Liver (tissue), 9 donors: ENCODE measurements around the gene ZMYND10. TPM values are rescaled to one million over a fixed set of nuclear protein-coding genes. Genes with fewer than 3 reads are reported as not detected.

Experiments used
- DNase-seq: peaks from one replicate; pipeline ENCODE4 v3.0.0-alpha.2; 2017; ENCODE audit warnings: low spot score
- H3K27ac ChIP-seq, 2 donors: one replicate each; pipeline ENCODE4 v1.7.0; 2013; ENCODE audit warnings: inconsistent platforms in 2 of 2, low read length in 2 of 2, control low read depth in 1 of 2, low read depth in 1 of 2, mild to moderate bottlenecking in 1 of 2
- H3K27me3 ChIP-seq, 4 donors: one replicate each; pipeline versions ENCODE4 v1.6.1 to v1.7.0; 2013; ENCODE audit warnings: low read length in 3 of 4, inconsistent platforms in 1 of 4, mild to moderate bottlenecking in 1 of 4, moderate library complexity in 1 of 4; ENCODE audit not compliant: control insufficient read depth in 4 of 4, insufficient read depth in 4 of 4
- H3K36me3 ChIP-seq, 4 donors: one replicate each; pipeline versions ENCODE4 v1.6.1 to v1.7.0; 2013; ENCODE audit warnings: low read length in 3 of 4, mild to moderate bottlenecking in 3 of 4, low read depth in 1 of 4, moderate library complexity in 1 of 4; ENCODE audit not compliant: control insufficient read depth in 4 of 4, insufficient read depth in 3 of 4
- H3K4me1 ChIP-seq, 4 donors: one replicate each; pipeline versions ENCODE4 v1.6.1 to v1.7.0; 2013; ENCODE audit warnings: low read length in 3 of 4, mild to moderate bottlenecking in 3 of 4, moderate library complexity in 1 of 4; ENCODE audit not compliant: control insufficient read depth in 4 of 4, insufficient read depth in 4 of 4
- H3K4me3 ChIP-seq, 3 donors: one replicate each; pipeline versions ENCODE4 v1.6.1 to v1.7.0; 2013; ENCODE audit warnings: low read length in 3 of 3, control low read depth in 1 of 3, low read depth in 1 of 3, mild to moderate bottlenecking in 1 of 3
- H3K9ac ChIP-seq, 2 donors: one replicate each; pipeline ENCODE4 v1.7.0; 2013; ENCODE audit warnings: low read length in 2 of 2, mild to moderate bottlenecking in 2 of 2, moderate library complexity in 2 of 2, control low read depth in 1 of 2, low read depth in 1 of 2
- H3K9me3 ChIP-seq, 4 donors: one replicate each; pipeline versions ENCODE4 v1.6.1 to v1.7.0; 2013; ENCODE audit warnings: low read length in 3 of 4; ENCODE audit not compliant: control insufficient read depth in 4 of 4
- EGR1 ChIP-seq, 2 donors: IDR thresholded peaks; 2 replicates each; pipeline ENCODE4 v1.6.1; 2016 to 2018; ENCODE audit warnings: antibody characterized with exemption in 2 of 2, low read depth in 2 of 2
- FOXA1 ChIP-seq: IDR thresholded peaks from 2 replicates; pipeline ENCODE4 v1.6.1; 2016; ENCODE audit warnings: antibody characterized with exemption
- FOXA2 ChIP-seq: IDR thresholded peaks from 2 replicates; pipeline ENCODE4 v1.6.1; 2016; ENCODE audit warnings: antibody characterized with exemption
- GABPA ChIP-seq, 2 donors: IDR thresholded peaks in 1 of 2; conservative IDR thresholded peaks in 1 of 2; 2 replicates each; pipeline ENCODE4 v1.6.1; 2016; ENCODE audit warnings: antibody characterized with exemption in 2 of 2, mild to moderate bottlenecking in 1 of 2, moderate library complexity in 1 of 2
- HNF4A ChIP-seq, 2 donors: conservative IDR thresholded peaks; 2 replicates each; pipeline ENCODE4 v1.6.1; 2016; ENCODE audit warnings: antibody characterized with exemption in 2 of 2, mild to moderate bottlenecking in 2 of 2
- HNF4G ChIP-seq: IDR thresholded peaks from 2 replicates; pipeline ENCODE4 v1.6.1; 2016; ENCODE audit warnings: antibody characterized with exemption
- JUND ChIP-seq, 2 donors: IDR thresholded peaks; 2 replicates each; pipeline ENCODE4 v1.6.1; 2016; ENCODE audit warnings: antibody characterized with exemption in 2 of 2
- NR2F2 ChIP-seq: IDR thresholded peaks from 2 replicates; pipeline ENCODE4 v1.6.1; 2016; ENCODE audit warnings: antibody characterized with exemption
- RAD21 ChIP-seq, 2 donors: IDR thresholded peaks; 2 replicates each; pipeline ENCODE4 v1.6.1; 2016; ENCODE audit warnings: antibody characterized with exemption in 2 of 2, mild to moderate bottlenecking in 2 of 2
- RXRA ChIP-seq, 2 donors: IDR thresholded peaks; 2 replicates each; pipeline ENCODE4 v1.6.1; 2017 to 2018; ENCODE audit warnings: antibody characterized with exemption in 2 of 2, mild to moderate bottlenecking in 1 of 2
- SP1 ChIP-seq: IDR thresholded peaks from 2 replicates; pipeline ENCODE4 v1.6.1; 2018; ENCODE audit warnings: antibody characterized with exemption, mild to moderate bottlenecking
- TAF1 ChIP-seq: conservative IDR thresholded peaks from 2 replicates; pipeline ENCODE4 v1.6.1; 2016; ENCODE audit warnings: antibody characterized with exemption, mild to moderate bottlenecking
- YY1 ChIP-seq: IDR thresholded peaks from 2 replicates; pipeline ENCODE4 v1.6.1; 2016; ENCODE audit warnings: antibody characterized with exemption, mild to moderate bottlenecking
- WGBS: extraction: QIAGEN DNeasy Blood & Tissue Kit; methylation state at CpG from one replicate; pipeline ENCODE4 v1.1.7; 2013; 5-methylcytosine and 5-hydroxymethylcytosine counted together
- polyA plus RNA-seq, 2 donors: library from polyadenylated mRNA; stranded (reverse) in 1 of 2; unstranded in 1 of 2; fragments of 200-250 nt in 1 of 2; fragments of >200 nt in 1 of 2; fragmentation: Nextera tagmentation in 1 of 2; extraction: Ambion mirVana in 1 of 2; gene quantifications; one replicate each; pipeline versions ENCODE4 v1.2.1 to v1.2.3, GENCODE V29; 2013 to 2015
- total RNA-seq, 2 donors: library from RNA; depleted of rRNA; stranded (reverse); fragments of >200 nt; gene quantifications; one replicate each; pipeline ENCODE4 v1.2.3, GENCODE V29; 2014
- TF ChIP-seq, protein P1 (sequence below): IDR thresholded peaks from 2 replicates; pipeline ENCODE4 v1.6.1; 2016; ENCODE audit warnings: antibody characterized with exemption, mild to moderate bottlenecking
- TF ChIP-seq, protein P2 (sequence below): IDR thresholded peaks from 2 replicates; pipeline ENCODE4 v1.6.1; 2016; ENCODE audit warnings: antibody characterized with exemption
- TF ChIP-seq, protein P3 (sequence below): fragments of 150-350 bp; IDR thresholded peaks from 2 replicates; pipeline ENCODE4 v1.5.1; 2017; ENCODE audit warnings: improper control_type of control experiment, low read depth, low read length; ENCODE audit not compliant: missing input control
- TF ChIP-seq, protein P4 (sequence below): IDR thresholded peaks from 2 replicates; pipeline ENCODE4 v1.6.1; 2016; ENCODE audit warnings: antibody characterized with exemption
- TF ChIP-seq, protein P5 (sequence below): IDR thresholded peaks from 2 replicates; pipeline ENCODE4 v1.6.1; 2016; ENCODE audit warnings: antibody characterized with exemption
- donor health status: healthy.
- donor health status: healthy.
- donor health status: healthy.
- donor health status: healthy.
- donor health status: healthy.

The ZMYND10 gene
- total and polyA plus RNA-seq, 4 donors: 0.09 to 0.75 (median 0.27) TPM

DNA sequence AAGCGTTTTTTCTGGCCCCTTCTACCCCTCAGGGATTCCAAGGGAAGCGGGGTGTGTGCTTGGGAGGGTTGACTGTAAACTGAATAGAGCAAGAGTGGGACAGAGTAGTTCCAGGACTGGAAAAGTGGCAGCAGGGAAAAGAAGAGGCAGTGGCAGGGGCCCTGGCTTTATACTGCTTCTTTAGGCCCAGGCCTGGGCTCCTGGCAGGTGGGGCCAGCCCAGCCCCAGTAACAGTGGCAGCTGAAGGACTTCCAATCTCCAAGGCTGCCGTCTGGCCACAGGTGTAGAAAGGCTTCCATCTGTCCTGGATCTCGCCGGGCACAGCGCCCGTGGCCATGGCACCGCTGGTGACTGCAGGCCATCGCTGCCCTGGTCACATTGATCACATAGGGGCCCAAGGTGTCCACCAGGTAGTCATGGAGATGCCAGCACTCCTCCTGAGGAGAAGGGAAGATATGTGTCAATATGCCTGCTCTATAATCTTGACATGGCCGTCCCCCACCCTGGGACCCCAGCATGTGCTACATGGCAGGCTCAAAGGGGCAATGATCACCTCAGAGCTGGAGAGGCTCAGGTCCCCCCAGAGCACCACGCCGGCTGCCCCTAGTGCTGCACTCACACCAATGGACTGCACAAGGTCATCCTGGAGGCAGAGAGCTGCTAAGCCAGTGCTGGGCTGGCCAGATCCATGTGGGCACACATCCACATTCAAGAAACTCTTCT lies 52.3 kb downstream of the ZMYND10 start (continued):
- TF ChIP-seq, protein P1, sequence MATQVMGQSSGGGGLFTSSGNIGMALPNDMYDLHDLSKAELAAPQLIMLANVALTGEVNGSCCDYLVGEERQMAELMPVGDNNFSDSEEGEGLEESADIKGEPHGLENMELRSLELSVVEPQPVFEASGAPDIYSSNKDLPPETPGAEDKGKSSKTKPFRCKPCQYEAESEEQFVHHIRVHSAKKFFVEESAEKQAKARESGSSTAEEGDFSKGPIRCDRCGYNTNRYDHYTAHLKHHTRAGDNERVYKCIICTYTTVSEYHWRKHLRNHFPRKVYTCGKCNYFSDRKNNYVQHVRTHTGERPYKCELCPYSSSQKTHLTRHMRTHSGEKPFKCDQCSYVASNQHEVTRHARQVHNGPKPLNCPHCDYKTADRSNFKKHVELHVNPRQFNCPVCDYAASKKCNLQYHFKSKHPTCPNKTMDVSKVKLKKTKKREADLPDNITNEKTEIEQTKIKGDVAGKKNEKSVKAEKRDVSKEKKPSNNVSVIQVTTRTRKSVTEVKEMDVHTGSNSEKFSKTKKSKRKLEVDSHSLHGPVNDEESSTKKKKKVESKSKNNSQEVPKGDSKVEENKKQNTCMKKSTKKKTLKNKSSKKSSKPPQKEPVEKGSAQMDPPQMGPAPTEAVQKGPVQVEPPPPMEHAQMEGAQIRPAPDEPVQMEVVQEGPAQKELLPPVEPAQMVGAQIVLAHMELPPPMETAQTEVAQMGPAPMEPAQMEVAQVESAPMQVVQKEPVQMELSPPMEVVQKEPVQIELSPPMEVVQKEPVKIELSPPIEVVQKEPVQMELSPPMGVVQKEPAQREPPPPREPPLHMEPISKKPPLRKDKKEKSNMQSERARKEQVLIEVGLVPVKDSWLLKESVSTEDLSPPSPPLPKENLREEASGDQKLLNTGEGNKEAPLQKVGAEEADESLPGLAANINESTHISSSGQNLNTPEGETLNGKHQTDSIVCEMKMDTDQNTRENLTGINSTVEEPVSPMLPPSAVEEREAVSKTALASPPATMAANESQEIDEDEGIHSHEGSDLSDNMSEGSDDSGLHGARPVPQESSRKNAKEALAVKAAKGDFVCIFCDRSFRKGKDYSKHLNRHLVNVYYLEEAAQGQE: no peak

DNA sequence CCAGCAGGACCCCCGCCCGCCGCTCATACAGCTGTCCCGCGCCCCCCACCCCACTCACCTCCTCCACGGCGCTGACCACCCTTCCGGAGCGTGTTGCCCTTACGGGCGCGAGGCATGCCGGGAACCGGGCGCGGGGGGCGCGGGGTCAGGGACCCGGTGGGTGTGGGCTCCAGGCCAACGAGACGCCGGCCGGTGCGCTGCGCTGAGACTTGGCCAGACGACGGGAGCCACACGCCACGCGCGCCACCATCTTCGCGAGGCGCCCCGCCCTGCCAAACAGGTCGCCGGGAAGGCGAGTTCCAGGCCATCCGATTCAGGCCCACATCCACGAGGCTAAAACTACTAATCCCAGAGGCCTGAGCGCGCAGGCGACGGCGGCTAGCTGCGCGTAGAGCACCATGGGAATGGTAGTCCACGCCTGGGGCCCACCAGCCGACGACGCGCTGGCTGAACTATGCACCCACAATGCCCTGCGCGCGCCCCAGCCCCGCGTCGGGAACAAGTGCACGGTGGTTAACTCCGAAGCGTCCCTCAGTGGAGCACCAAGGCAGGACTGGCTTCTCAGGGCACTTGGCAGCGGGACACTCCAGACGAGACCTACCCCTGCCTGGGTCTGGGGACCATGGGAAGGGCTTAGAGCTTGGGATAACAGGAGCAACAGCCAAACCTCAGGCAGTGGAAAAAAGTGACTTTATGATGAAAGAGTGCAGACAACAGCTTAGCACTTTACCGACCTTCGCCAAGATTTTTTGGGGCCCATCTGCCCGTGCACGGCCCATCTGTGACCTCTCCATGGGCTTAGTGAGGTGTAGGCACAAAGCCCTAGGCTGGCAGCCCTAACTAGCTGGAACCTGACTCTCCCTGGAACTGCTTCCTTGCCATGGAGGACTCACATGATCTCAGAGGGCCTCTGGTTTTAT lies 53.1 kb downstream of the ZMYND10 start, which contains the start of gene IFRD2:
Gene IFRD2, minus strand, starts transcription at position 271 of the 920 bp plus-strand sequence. Its CDS starts 155 bp downstream, at position 116.
- no peaks in the 10 kb centered on the region for H3K9me3 ChIP-seq
- 1% methylated on average over 67 of the region's 67 CpGs for WGBS
- peaks cover 5 to 29% (median 17%) of the 10 kb centered on the region in 4 donors for H3K36me3 ChIP-seq
- H3K4me1 ChIP-seq: peaks cover 5 to 27% (median 17%) of the 10 kb centered on the region in 4 donors
- peak within 1 kb of the TSS; percentile 66 to 86 (median 81) for H3K4me3 ChIP-seq
- H3K27ac ChIP-seq: peak within 1 kb of the TSS; percentile 95 to 97
- peak within 1 kb of the TSS; percentile 75 to 95 for H3K9ac ChIP-seq
- H3K27me3 ChIP-seq: no peaks in the 10 kb centered on the region
- peak; percentile 94 for DNase-seq
- TF ChIP-seq, protein P2, sequence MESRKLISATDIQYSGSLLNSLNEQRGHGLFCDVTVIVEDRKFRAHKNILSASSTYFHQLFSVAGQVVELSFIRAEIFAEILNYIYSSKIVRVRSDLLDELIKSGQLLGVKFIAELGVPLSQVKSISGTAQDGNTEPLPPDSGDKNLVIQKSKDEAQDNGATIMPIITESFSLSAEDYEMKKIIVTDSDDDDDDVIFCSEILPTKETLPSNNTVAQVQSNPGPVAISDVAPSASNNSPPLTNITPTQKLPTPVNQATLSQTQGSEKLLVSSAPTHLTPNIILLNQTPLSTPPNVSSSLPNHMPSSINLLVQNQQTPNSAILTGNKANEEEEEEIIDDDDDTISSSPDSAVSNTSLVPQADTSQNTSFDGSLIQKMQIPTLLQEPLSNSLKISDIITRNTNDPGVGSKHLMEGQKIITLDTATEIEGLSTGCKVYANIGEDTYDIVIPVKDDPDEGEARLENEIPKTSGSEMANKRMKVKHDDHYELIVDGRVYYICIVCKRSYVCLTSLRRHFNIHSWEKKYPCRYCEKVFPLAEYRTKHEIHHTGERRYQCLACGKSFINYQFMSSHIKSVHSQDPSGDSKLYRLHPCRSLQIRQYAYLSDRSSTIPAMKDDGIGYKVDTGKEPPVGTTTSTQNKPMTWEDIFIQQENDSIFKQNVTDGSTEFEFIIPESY: no peak
- no peak for TF ChIP-seq FOXA2
- TF ChIP-seq HNF4A (conservative IDR thresholded peaks at IDR 0.05): peak in 1 of 2 donors; percentile 36
- no peak for TF ChIP-seq FOXA1
- TF ChIP-seq TAF1: no peak
- no peak for TF ChIP-seq NR2F2
- no peak for TF ChIP-seq JUND (IDR thresholded peaks at IDR 0.05)
- TF ChIP-seq EGR1 (IDR thresholded peaks at IDR 0.05; ENCODE audit: low read depth in 2 of 2): peak in 1 of 2 donors; percentile 13
- TF ChIP-seq HNF4G: no peak
- TF ChIP-seq YY1: peak; percentile 95
- TF ChIP-seq, protein P1: peak; percentile 78
- TF ChIP-seq RAD21 (IDR thresholded peaks at IDR 0.05): peak in 1 of 2 donors; percentile 48
- TF ChIP-seq, protein P3, sequence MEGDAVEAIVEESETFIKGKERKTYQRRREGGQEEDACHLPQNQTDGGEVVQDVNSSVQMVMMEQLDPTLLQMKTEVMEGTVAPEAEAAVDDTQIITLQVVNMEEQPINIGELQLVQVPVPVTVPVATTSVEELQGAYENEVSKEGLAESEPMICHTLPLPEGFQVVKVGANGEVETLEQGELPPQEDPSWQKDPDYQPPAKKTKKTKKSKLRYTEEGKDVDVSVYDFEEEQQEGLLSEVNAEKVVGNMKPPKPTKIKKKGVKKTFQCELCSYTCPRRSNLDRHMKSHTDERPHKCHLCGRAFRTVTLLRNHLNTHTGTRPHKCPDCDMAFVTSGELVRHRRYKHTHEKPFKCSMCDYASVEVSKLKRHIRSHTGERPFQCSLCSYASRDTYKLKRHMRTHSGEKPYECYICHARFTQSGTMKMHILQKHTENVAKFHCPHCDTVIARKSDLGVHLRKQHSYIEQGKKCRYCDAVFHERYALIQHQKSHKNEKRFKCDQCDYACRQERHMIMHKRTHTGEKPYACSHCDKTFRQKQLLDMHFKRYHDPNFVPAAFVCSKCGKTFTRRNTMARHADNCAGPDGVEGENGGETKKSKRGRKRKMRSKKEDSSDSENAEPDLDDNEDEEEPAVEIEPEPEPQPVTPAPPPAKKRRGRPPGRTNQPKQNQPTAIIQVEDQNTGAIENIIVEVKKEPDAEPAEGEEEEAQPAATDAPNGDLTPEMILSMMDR: no peak
- TF ChIP-seq, protein P4, sequence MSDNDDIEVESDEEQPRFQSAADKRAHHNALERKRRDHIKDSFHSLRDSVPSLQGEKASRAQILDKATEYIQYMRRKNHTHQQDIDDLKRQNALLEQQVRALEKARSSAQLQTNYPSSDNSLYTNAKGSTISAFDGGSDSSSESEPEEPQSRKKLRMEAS: peak; percentile 90
- TF ChIP-seq, protein P5, sequence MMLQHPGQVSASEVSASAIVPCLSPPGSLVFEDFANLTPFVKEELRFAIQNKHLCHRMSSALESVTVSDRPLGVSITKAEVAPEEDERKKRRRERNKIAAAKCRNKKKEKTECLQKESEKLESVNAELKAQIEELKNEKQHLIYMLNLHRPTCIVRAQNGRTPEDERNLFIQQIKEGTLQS: no peak
- peak in 1 of 2 donors; percentile 40 for TF ChIP-seq RXRA (IDR thresholded peaks at IDR 0.05)
- TF ChIP-seq SP1: peak; percentile 85
- peak in 1 of 2 donors; percentile 53 for TF ChIP-seq GABPA (IDR thresholded peaks at IDR 0.05 in 1 of 2, conservative IDR thresholded peaks at IDR 0.05 in 1 of 2)
